Right renal cortex interstitium (tissue), 3 donors: Measurements from ENCODE around the gene EFCAB11. TPM values are rescaled to one million over a fixed set of nuclear protein-coding genes. Genes with fewer than 3 reads are reported as not detected.

ENCODE experiments used
- DNase-seq, 3 donors: peaks; one replicate each; pipeline ENCODE4 v3.0.0-alpha.2; 2013; ENCODE audit warnings: low read depth in 3 of 3, low spot score in 2 of 3
- polyA plus RNA-seq, 3 donors: library from polyadenylated mRNA; unstranded; fragments of 120-200 nt; gene quantifications; one replicate each; pipeline ENCODE4 v1.2.1, GENCODE V29; 2013; ENCODE audit not compliant: insufficient read length in 3 of 3

Gene EFCAB11, protein sequence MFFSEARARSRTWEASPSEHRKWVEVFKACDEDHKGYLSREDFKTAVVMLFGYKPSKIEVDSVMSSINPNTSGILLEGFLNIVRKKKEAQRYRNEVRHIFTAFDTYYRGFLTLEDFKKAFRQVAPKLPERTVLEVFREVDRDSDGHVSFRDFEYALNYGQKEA
- polyA plus RNA-seq: 10 to 100 TPM; 19.2 to 21.7 (median 20.1) TPM

- DNase-seq: peak; percentile 88 to 98 (median 96)
Measured at GRCh38 chr14:89954070-89955021, at the start of gene EFCAB11. TSS of gene EFCAB11 (minus strand) at chr14:89954730. CDS start at chr14:89954660, 70 bp downstream.

- DNase-seq: no peak
Measured at GRCh38 chr14:90003526-90004307, 49.2 kb upstream of the EFCAB11 start.

- DNase-seq: no peak
Measured at GRCh38 chr14:90000935-90001334, 46.4 kb upstream of the EFCAB11 start.

GRCh38 chr14:89996963-89997362, 42.4 kb upstream of the EFCAB11 start:
- DNase-seq: no peak

DNA sequence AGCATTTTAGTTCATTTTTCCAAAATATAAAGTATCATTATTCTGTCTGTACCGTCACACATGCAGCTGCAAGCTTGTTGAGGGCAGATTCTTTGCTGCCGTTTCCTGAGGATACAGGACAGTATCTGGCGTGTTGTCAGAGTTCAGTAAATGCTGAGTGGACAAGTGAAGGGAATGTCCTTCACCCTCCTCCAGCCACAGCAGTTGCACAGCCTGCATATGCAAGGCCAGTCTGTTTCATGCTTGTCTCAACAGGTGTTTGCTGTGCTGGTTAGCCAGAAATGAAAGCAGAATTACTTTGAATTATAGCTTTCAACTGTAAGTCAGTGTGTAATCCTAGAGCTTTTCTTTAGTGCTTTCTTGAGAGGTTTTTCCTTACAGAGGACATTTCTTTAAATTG, 37.7 kb upstream of the EFCAB11 start:
- no peak for DNase-seq

DNA sequence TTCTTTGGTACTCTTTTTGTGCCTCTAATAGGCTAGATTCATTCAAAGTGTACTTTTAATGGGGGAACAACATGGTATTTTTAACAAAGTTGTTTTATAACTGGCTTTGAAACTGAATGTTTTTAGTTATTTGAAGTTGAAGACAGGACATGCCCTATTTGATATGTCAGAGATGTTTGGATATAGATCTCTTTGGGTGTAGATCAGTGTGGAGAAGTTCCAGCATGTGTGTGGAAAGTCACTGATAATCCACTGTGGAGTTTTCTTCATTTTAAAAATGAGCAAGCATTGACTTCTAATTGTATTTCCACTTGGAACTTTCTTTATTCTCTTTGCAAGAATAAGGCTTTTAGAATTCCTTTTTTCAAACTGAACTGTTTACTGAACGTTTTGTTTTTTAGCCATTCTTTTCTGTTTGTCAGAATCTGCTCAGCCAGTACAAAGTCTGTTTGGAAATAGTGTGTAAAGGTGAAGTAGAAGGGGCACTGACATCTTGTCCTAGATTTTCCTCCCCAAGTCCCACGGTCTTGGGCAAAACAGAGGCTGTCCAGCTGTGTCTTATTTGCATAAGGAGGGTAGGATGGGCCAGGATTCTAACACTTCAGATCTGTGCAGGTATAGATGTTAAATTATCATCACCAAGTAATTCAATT, 36.2 kb upstream of the EFCAB11 start:
- DNase-seq: no peak

DNA sequence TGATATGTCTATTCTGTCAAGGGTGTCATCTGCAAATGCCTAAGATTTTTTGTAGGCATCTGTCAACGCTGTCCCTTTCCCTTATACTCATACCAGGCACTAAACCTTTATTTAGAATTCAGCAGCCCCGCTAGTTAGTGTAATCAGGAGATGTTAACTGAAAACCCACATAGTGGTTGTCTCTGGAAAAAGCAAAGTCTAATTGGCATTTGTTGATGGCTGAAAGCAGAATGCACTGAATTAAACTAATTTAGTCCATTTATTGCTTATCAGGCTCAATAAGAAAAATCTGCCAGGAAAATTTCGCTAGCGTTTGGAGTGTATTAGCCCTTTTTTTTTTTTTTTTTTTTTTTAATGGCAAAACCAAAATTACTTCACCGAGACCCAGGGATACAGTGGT, 35.7 kb upstream of the EFCAB11 start:
- DNase-seq: no peak

- DNase-seq: no peak
Measured at GRCh38 chr14:89988787-89989186, 34.3 kb upstream of the EFCAB11 start.

GRCh38 chr14:89987161-89987475, 32.6 kb upstream of the EFCAB11 start:
- no peak for DNase-seq

DNA sequence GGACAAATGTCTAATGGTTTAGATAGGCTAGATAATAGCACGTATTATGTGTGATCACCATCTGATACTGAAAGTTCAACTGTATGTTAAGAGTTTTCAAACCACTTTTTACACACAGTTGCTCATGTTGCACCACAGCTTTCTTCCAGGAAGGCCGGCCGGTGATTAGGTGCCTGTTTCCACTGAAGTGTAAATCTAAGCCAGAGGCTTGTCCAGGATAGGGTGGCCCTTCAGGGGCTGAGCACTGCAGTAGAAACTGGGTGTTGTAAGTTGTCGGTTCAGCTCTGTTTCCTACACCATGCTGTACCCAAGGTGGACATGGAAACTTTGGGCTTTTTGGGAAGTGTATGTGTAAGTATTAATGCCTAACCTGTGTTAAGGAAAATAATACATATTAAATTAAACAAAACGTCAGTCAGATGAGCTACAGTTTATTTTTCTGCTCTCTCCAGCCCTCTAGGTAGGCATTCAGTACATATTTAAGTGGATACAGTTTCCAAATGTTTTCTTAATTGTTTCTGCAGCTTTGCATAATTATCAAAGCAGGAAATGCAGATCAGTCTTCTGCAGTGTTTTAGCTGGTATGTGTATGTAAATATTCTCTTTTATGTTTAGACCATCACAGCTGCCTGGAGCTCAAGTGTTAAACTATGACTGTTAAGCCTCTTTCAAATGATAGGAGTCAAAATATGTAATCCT, 32.1 kb upstream of the EFCAB11 start:
- DNase-seq: no peak

- no peak for DNase-seq
Measured at GRCh38 chr14:89983375-89983774, 28.8 kb upstream of the EFCAB11 start.

- no peak for DNase-seq
Measured at GRCh38 chr14:89978656-89979055, 24.1 kb upstream of the EFCAB11 start.

DNA sequence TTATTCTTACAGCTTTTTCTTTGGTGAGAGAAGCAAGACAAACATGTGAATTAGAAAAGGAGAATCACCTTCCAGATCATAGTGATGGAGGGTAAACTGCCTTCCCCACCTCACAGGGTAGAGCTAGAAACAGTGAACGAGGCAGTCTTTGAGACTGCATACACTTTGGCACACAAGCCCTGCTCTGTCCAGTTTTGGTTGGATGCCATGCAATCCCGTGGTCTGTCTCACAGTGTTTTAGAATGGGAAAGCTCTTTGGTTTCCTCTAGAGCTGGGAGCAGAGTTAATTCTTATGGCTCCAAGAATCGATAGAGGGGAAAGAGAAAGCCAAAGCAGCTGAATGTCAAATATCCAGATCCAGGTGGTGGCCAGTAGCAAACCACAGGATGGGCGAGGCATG, 23.1 kb upstream of the EFCAB11 start:
- no peak for DNase-seq

DNA sequence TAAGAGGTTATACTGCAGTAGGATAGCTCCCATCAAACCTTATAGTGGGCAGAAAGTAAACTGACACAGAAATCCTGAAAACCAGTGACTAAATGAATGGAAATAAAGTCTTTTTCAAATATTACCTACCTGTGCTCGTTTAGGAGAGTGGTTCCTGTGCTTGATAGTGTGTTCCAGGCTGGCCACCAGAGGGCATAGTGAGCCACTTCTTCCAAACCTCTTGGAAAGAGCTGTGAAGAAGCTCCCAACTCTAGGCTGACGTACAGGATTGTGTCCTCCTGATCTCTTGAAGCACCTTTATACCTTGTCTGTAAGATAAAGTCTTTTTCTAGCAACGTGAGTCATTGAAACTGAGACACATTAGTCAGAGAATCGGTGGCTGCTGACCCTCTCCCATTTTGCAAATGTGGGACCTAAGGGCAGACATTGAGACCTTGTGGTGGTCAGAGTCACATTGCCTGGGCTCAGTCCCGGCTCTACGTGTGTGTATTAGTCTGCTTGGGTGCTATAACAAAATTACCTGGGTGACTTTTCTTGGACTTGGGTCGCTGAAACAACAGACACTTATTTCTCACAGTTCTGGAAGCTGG, 18.8 kb upstream of the EFCAB11 start:
- DNase-seq: peak; percentile 23 to 36 (median 29)

- no peak for DNase-seq
Measured at GRCh38 chr14:89965839-89966238, 11.3 kb upstream of the EFCAB11 start.

- no peak for DNase-seq
Measured at GRCh38 chr14:89963288-89963978, 8.9 kb upstream of the EFCAB11 start.

DNA sequence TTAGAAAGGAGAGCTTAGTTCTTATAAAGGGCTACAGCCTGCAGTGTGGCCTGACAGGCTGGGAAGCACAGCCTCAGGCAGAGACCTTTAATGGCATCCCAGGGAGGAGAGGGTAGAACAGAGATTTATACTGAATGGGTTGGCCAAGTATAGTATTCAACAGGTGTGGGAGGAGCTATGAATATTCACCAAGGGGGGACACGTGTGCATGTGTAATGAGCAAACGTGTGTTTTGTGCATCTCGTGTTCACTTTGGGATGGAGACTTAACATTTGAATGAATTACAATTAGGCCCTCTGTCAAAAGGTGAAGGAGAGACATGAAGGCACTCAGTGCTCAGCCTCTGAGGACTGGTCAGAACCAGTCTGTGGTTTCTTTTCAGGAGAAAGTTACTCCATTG, 6.4 kb upstream of the EFCAB11 start:
- no peak for DNase-seq

GRCh38 chr14:89959853-89960445, 5.4 kb upstream of the EFCAB11 start:
- no peak for DNase-seq

GRCh38 chr14:89958966-89959365, 4.4 kb upstream of the EFCAB11 start:
- DNase-seq: no peak
